HEK293 (cell line): ENCODE data around the gene DGCR8.

Experiments
- GLIS2 ChIP-seq: fragments of 450-650 bp; formaldehyde crosslinking; IDR thresholded peaks from 2 replicates; pipeline ENCODE4 v1.5.1; 2016; ENCODE audit warnings: missing biosample characterization, missing genetic modification characterization
- KLF10 ChIP-seq: fragments of 450-650 bp; IDR thresholded peaks from 2 replicates; pipeline ENCODE4 v1.5.1; 2018; ENCODE audit warnings: missing biosample characterization, mild to moderate bottlenecking, missing genetic modification characterization
- OSR2 ChIP-seq: fragments of 450-650 bp; formaldehyde crosslinking; IDR thresholded peaks from 2 replicates; pipeline ENCODE4 v1.5.1; 2016; ENCODE audit warnings: missing biosample characterization, missing genetic modification characterization
- SP7 ChIP-seq: fragments of 450-650 bp; formaldehyde crosslinking; IDR thresholded peaks from 2 replicates; pipeline ENCODE4 v1.5.1; 2016; ENCODE audit warnings: missing biosample characterization, missing genetic modification characterization
- ZBTB17 ChIP-seq: fragments of 450-650 bp; formaldehyde crosslinking; IDR thresholded peaks from 2 replicates; pipeline ENCODE4 v1.5.1; 2016; ENCODE audit warnings: missing biosample characterization, missing genetic modification characterization
- ZBTB8A ChIP-seq: fragments of 450-650 bp; formaldehyde crosslinking; IDR thresholded peaks from 2 replicates; pipeline ENCODE4 v1.5.1; 2016; ENCODE audit warnings: missing biosample characterization, missing genetic modification characterization
- ZEB2 ChIP-seq: fragments of 450-650 bp; formaldehyde crosslinking; IDR thresholded peaks from 2 replicates; pipeline ENCODE4 v1.5.1; 2016; ENCODE audit warnings: missing biosample characterization, missing genetic modification characterization
- ZFHX2 ChIP-seq: fragments of 450-650 bp; formaldehyde crosslinking; conservative IDR thresholded peaks from 2 replicates; pipeline ENCODE4 v1.5.1; 2016; ENCODE audit warnings: missing biosample characterization, missing genetic modification characterization
- ZFP37 ChIP-seq: fragments of 450-650 bp; formaldehyde crosslinking; IDR thresholded peaks from 2 replicates; pipeline ENCODE4 v1.5.1; 2016; ENCODE audit warnings: missing biosample characterization, missing genetic modification characterization
- ZNF133 ChIP-seq: fragments of 450-650 bp; formaldehyde crosslinking; IDR thresholded peaks from 2 replicates; pipeline ENCODE4 v1.5.1; 2016; ENCODE audit warnings: missing biosample characterization, missing genetic modification characterization
- ZNF2 ChIP-seq: fragments of 450-650 bp; formaldehyde crosslinking; IDR thresholded peaks from 2 replicates; pipeline ENCODE4 v1.5.1; 2016; ENCODE audit warnings: missing biosample characterization, missing genetic modification characterization
- ZNF24 ChIP-seq: fragments of 450-650 bp; formaldehyde crosslinking; IDR thresholded peaks from 2 replicates; pipeline ENCODE4 v1.5.1; 2016; ENCODE audit warnings: missing biosample characterization, missing genetic modification characterization
- ZNF335 ChIP-seq: fragments of 450-650 bp; formaldehyde crosslinking; conservative IDR thresholded peaks from 2 replicates; pipeline ENCODE4 v1.5.1; 2016; ENCODE audit warnings: missing biosample characterization, missing genetic modification characterization
- ZNF341 ChIP-seq: fragments of 450-650 bp; formaldehyde crosslinking; IDR thresholded peaks from 2 replicates; pipeline ENCODE4; 2016; ENCODE audit warnings: low read depth, missing biosample characterization, missing genetic modification characterization
- ZNF366 ChIP-seq: fragments of 450-650 bp; formaldehyde crosslinking; conservative IDR thresholded peaks from 2 replicates; pipeline ENCODE4 v1.5.1; 2016; ENCODE audit warnings: missing biosample characterization, missing genetic modification characterization
- ZNF561 ChIP-seq: fragments of 450-650 bp; IDR thresholded peaks from 2 replicates; pipeline ENCODE4 v1.5.1; 2018; ENCODE audit warnings: missing biosample characterization, missing genetic modification characterization, borderline replicate concordance
- ZNF600 ChIP-seq: fragments of 450-650 bp; formaldehyde crosslinking; IDR thresholded peaks from 2 replicates; pipeline ENCODE4 v1.5.1; 2016; ENCODE audit warnings: missing biosample characterization, missing genetic modification characterization
- ZNF677 ChIP-seq: fragments of 450-650 bp; IDR thresholded peaks from 2 replicates; pipeline ENCODE4 v1.5.0; 2018; ENCODE audit warnings: missing biosample characterization, mild to moderate bottlenecking, missing genetic modification characterization, moderate library complexity
- TF ChIP-seq, protein P1 (sequence below): fragments of 450-650 bp; formaldehyde crosslinking; IDR thresholded peaks from 2 replicates; pipeline ENCODE4 v1.5.1; 2016; ENCODE audit warnings: missing biosample characterization, missing genetic modification characterization
- TF ChIP-seq, protein P2 (sequence below): fragments of 450-650 bp; formaldehyde crosslinking; IDR thresholded peaks from 2 replicates; pipeline ENCODE4 v1.5.1; 2016; ENCODE audit warnings: missing biosample characterization, missing genetic modification characterization
- TF ChIP-seq, protein P3 (sequence below): fragments of 450-650 bp; formaldehyde crosslinking; IDR thresholded peaks from 2 replicates; pipeline ENCODE4 v1.5.1; 2017; ENCODE audit warnings: missing biosample characterization, missing genetic modification characterization

DGCR8 gene

DNA sequence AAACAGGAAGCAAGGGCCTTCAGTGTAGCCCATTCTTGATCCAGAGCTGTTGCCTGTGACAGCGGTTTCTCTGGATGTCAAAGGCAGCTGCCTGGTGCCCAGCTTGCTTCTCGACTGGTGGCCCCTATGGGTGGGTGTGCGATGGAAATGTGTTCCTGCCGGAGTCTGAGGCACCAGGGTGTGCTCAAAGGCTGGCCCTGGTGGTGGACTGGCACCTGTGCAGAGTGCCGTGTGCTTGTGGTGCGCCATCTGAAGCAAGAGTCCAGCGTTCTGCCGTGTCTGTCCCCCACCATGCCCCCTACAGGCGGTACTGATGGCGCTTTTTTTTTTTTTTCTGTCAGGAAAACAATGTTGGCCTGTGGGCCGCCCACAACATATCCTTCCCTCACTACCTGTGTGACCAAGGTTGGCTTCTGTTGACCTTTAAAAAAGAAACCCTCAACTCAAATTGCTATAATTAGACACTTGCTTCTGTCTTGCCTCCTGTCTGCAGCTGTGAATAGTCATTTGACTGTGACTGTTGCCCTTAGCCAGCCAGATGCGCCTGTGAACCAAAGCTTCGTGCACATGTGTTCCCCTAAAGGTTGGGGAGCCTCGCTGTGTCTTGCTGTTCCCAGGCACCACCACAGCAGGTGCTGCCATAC, 31.1 kb downstream of the DGCR8 start (continued):
- TF ChIP-seq ZNF133 (tag by site-specific recombination) (no peak), ZNF24 (tag by site-specific recombination) (no peak), ZNF677 (tag by site-specific recombination) (no peak), ZNF561 (tag by site-specific recombination) (no peak), ZFHX2 (tag by site-specific recombination) (peak; percentile 33; the same call in 1 of the 2 replicates), SP7 (tag by site-specific recombination) (peak; percentile 25; the same call in 1 of the 2 replicates), OSR2 (tag by site-specific recombination) (peak; percentile 81), ZBTB8A (tag by site-specific recombination) (no peak), ZBTB17 (peak; percentile 9; the same call in 1 of the 2 replicates), KLF10 (tag by site-specific recombination) (no peak), ZEB2 (tag by site-specific recombination) (peak; percentile 38; the same call in 1 of the 2 replicates), ZNF366 (tag by site-specific recombination) (no peak), GLIS2 (tag by site-specific recombination) (peak; percentile 77), ZFP37 (tag by site-specific recombination) (peak; percentile 47; the same call in 1 of the 2 replicates), ZNF341 (tag by site-specific recombination) (no peak), ZNF335 (tag by site-specific recombination) (no peak), ZNF600 (peak; percentile 93), ZNF2 (tag by site-specific recombination) (peak; percentile 94)
- TF ChIP-seq, protein P1, sequence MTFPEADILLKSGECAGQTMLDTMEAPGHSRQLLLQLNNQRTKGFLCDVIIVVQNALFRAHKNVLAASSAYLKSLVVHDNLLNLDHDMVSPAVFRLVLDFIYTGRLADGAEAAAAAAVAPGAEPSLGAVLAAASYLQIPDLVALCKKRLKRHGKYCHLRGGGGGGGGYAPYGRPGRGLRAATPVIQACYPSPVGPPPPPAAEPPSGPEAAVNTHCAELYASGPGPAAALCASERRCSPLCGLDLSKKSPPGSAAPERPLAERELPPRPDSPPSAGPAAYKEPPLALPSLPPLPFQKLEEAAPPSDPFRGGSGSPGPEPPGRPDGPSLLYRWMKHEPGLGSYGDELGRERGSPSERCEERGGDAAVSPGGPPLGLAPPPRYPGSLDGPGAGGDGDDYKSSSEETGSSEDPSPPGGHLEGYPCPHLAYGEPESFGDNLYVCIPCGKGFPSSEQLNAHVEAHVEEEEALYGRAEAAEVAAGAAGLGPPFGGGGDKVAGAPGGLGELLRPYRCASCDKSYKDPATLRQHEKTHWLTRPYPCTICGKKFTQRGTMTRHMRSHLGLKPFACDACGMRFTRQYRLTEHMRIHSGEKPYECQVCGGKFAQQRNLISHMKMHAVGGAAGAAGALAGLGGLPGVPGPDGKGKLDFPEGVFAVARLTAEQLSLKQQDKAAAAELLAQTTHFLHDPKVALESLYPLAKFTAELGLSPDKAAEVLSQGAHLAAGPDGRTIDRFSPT (tag by site-specific recombination), result peak; percentile 58
- TF ChIP-seq, protein P2, sequence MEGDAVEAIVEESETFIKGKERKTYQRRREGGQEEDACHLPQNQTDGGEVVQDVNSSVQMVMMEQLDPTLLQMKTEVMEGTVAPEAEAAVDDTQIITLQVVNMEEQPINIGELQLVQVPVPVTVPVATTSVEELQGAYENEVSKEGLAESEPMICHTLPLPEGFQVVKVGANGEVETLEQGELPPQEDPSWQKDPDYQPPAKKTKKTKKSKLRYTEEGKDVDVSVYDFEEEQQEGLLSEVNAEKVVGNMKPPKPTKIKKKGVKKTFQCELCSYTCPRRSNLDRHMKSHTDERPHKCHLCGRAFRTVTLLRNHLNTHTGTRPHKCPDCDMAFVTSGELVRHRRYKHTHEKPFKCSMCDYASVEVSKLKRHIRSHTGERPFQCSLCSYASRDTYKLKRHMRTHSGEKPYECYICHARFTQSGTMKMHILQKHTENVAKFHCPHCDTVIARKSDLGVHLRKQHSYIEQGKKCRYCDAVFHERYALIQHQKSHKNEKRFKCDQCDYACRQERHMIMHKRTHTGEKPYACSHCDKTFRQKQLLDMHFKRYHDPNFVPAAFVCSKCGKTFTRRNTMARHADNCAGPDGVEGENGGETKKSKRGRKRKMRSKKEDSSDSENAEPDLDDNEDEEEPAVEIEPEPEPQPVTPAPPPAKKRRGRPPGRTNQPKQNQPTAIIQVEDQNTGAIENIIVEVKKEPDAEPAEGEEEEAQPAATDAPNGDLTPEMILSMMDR (tag by site-specific recombination), result peak; percentile 97
- TF ChIP-seq, protein P3, sequence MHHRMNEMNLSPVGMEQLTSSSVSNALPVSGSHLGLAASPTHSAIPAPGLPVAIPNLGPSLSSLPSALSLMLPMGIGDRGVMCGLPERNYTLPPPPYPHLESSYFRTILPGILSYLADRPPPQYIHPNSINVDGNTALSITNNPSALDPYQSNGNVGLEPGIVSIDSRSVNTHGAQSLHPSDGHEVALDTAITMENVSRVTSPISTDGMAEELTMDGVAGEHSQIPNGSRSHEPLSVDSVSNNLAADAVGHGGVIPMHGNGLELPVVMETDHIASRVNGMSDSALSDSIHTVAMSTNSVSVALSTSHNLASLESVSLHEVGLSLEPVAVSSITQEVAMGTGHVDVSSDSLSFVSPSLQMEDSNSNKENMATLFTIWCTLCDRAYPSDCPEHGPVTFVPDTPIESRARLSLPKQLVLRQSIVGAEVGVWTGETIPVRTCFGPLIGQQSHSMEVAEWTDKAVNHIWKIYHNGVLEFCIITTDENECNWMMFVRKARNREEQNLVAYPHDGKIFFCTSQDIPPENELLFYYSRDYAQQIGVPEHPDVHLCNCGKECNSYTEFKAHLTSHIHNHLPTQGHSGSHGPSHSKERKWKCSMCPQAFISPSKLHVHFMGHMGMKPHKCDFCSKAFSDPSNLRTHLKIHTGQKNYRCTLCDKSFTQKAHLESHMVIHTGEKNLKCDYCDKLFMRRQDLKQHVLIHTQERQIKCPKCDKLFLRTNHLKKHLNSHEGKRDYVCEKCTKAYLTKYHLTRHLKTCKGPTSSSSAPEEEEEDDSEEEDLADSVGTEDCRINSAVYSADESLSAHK (tag by site-specific recombination), result peak; percentile 59; the same call in 1 of the 2 replicates
